HUES48 (cell line): ENCODE data around the gene SYNGR1.

Source experiments
- H3K27ac ChIP-seq: one replicate; pipeline ENCODE4 v1.7.0; 2013; ENCODE audit warnings: low read depth, low read length, inconsistent platforms
- H3K27me3 ChIP-seq: 2 replicates; pipeline ENCODE4 v1.6.1; 2013; ENCODE audit warnings: mild to moderate bottlenecking, low read length; ENCODE audit not compliant: control insufficient read depth, insufficient read depth
- H3K36me3 ChIP-seq: 2 replicates; pipeline ENCODE4 v1.6.1; 2013; ENCODE audit warnings: low read length; ENCODE audit not compliant: control insufficient read depth, insufficient read depth
- H3K4me1 ChIP-seq: 2 replicates; pipeline ENCODE4 v1.6.1; 2013; ENCODE audit warnings: mild to moderate bottlenecking, low read length; ENCODE audit not compliant: control insufficient read depth, insufficient read depth
- H3K4me3 ChIP-seq: 2 replicates; pipeline ENCODE4 v1.5.1; 2013; ENCODE audit warnings: mild to moderate bottlenecking, low read depth, low read length
- H3K9ac ChIP-seq: 2 replicates; pipeline ENCODE4 v1.6.1; 2013; ENCODE audit warnings: mild to moderate bottlenecking, low read depth, low read length, moderate library complexity
- H3K9me3 ChIP-seq: 2 replicates; pipeline ENCODE4 v1.6.1; 2013; ENCODE audit warnings: low read length; ENCODE audit not compliant: control insufficient read depth, insufficient read depth

SYNGR1 gene

GRCh38 chr22:39309364-39309861 lies 40.4 kb upstream of the SYNGR1 start:
- Histone ChIP-seq H3K27ac (peak overlapping the region; percentile 83), H3K9ac (no peak overlapping the region), H3K9me3 (no peaks in the 10 kb centered on the region), H3K4me1 (peaks cover 17% of the 10 kb centered on the region), H3K36me3 (peaks cover 38% of the 10 kb centered on the region), H3K27me3 (no peaks in the 10 kb centered on the region), H3K4me3 (no peak overlapping the region)

GRCh38 chr22:39309881-39310714 lies 39.7 kb upstream of the SYNGR1 start:
- Histone ChIP-seq H3K9ac (no peak overlapping the region), H3K4me1 (peaks cover 17% of the 10 kb centered on the region), H3K9me3 (no peaks in the 10 kb centered on the region), H3K27ac (peak overlapping the region; percentile 83), H3K4me3 (no peak overlapping the region), H3K27me3 (no peaks in the 10 kb centered on the region), H3K36me3 (peaks cover 45% of the 10 kb centered on the region)

- H3K27ac ChIP-seq, result peak overlapping the region; percentile 36
- peaks cover 59% of the 10 kb centered on the region for H3K36me3 ChIP-seq
- H3K27me3 ChIP-seq, result no peaks in the 10 kb centered on the region
- no peak overlapping the region for H3K4me3 ChIP-seq
- H3K4me1 ChIP-seq, result peaks cover 25% of the 10 kb centered on the region
- no peak overlapping the region for H3K9ac ChIP-seq
- H3K9me3 ChIP-seq, result no peaks in the 10 kb centered on the region
Measured at GRCh38 chr22:39311592-39312400, 38.0 kb upstream of the SYNGR1 start.

- Histone ChIP-seq H3K9ac (no peak overlapping the region), H3K27me3 (no peaks in the 10 kb centered on the region), H3K4me1 (peaks cover 32% of the 10 kb centered on the region), H3K36me3 (peaks cover 66% of the 10 kb centered on the region), H3K27ac (peak overlapping the region; percentile 36), H3K9me3 (no peaks in the 10 kb centered on the region), H3K4me3 (no peak overlapping the region)
Measured at GRCh38 chr22:39312410-39312809, 37.4 kb upstream of the SYNGR1 start.

GRCh38 chr22:39313258-39314001 lies 36.4 kb upstream of the SYNGR1 start:
- no peaks in the 10 kb centered on the region for H3K27me3 ChIP-seq
- no peak overlapping the region for H3K4me3 ChIP-seq
- H3K27ac ChIP-seq, result peak overlapping the region; percentile 31
- peaks cover 36% of the 10 kb centered on the region for H3K4me1 ChIP-seq
- no peaks in the 10 kb centered on the region for H3K9me3 ChIP-seq
- H3K9ac ChIP-seq, result no peak overlapping the region
- H3K36me3 ChIP-seq, result peaks cover 73% of the 10 kb centered on the region

- H3K4me3 ChIP-seq, result no peak overlapping the region
- H3K9ac ChIP-seq, result no peak overlapping the region
- H3K4me1 ChIP-seq, result peaks cover 27% of the 10 kb centered on the region
- peak overlapping the region; percentile 31 for H3K27ac ChIP-seq
- H3K9me3 ChIP-seq, result no peaks in the 10 kb centered on the region
- no peaks in the 10 kb centered on the region for H3K27me3 ChIP-seq
- peaks cover 73% of the 10 kb centered on the region for H3K36me3 ChIP-seq
Measured at GRCh38 chr22:39314251-39314971, 35.4 kb upstream of the SYNGR1 start.

GRCh38 chr22:39315389-39315788 lies 34.4 kb upstream of the SYNGR1 start:
- Histone ChIP-seq H3K27me3 (no peaks in the 10 kb centered on the region), H3K4me3 (peak overlapping the region; percentile 13; the same call in 1 of the 2 replicates), H3K36me3 (peaks cover 73% of the 10 kb centered on the region), H3K4me1 (peaks cover 21% of the 10 kb centered on the region), H3K9ac (no peak overlapping the region), H3K27ac (peak overlapping the region; percentile 99), H3K9me3 (no peaks in the 10 kb centered on the region)

- peak overlapping the region; percentile 99 for H3K27ac ChIP-seq
Measured at GRCh38 chr22:39316440-39317083, 33.2 kb upstream of the SYNGR1 start.

GRCh38 chr22:39317084-39317774 lies 32.6 kb upstream of the SYNGR1 start:
- Histone ChIP-seq H3K27me3 (no peaks in the 10 kb centered on the region), H3K36me3 (peaks cover 67% of the 10 kb centered on the region), H3K4me3 (peak overlapping the region; percentile 95), H3K9me3 (no peaks in the 10 kb centered on the region), H3K9ac (peak overlapping the region; percentile 98), H3K27ac (peak overlapping the region; percentile 99), H3K4me1 (peaks cover 21% of the 10 kb centered on the region)

More at GRCh38 chr22:39316440-39317083, 33.2 kb upstream of the SYNGR1 start:
- H3K36me3 ChIP-seq, result peaks cover 73% of the 10 kb centered on the region
- H3K4me3 ChIP-seq, result peak overlapping the region; percentile 95
- H3K27me3 ChIP-seq, result no peaks in the 10 kb centered on the region
- no peaks in the 10 kb centered on the region for H3K9me3 ChIP-seq
- peak overlapping the region; percentile 98 for H3K9ac ChIP-seq
- peaks cover 21% of the 10 kb centered on the region for H3K4me1 ChIP-seq
